NCI-H187 treated with DMSO at 0.1 percent for 48 hours (cell line): ENCODE results near the gene AKR1D1.

Source experiments
- DNase-seq: peaks from one replicate; lab custom pipeline; 2025; lab: John Stamatoyannopoulos, UW

The AKR1D1 gene

DNA sequence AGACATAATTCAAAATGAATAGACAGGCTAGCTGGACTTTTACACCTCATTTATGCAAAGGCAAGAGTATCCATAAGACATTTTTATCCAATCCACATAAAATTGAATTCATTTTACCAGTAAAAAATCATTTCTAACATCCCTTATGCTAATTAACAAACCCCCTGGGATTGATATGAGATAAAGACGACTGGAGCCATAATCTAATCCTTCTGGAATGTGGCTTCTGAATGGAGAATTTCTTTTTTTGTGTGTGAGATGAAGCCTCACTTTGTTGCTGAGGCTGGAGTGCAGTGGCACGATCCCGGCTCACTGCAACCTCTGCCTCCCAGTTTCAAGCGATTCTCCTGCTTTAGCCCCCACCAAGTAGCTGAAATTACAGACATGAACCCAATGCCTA lies 90.4 kb downstream of the AKR1D1 start:
- no peak for DNase-seq

DNA sequence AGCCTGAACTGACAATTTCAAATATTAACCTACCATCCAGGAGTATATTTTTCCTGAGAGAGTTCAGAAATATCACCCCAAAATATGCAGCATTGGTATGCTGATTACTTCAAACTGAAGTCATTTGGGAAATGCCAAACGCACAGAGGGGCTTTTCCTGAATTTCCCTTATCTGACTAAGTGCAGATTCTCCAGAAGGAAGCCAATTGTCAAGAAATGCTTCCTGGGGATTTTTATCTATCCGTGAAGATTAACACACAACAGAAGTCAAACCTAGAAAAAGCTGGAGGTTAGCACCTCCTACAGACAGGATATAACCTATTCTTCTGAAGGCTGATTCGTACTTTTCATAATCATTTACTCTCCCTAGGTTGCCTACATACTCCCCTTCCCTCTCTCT lies 91.0 kb downstream of the AKR1D1 start:
- no peak for DNase-seq

DNA sequence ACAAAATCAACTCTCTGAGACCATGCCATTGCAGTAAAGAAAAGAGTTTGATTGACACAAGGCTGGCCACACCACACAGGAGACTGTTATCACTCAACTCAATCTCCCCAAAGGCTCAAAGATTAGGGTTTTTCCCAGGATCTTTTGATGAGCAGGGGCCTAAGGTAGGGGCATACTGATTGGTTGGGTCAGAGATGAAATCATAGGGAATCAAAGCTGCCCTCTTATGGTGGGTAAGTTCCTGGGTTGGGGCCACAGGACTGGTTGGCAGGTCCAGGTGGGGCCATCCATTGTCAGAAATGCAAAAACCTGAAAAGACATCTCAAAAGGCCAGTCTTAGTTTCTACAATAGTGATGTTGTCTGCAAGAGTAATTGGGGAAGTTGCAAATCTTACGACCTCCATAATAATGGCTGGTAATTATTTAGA lies 91.6 kb downstream of the AKR1D1 start:
- DNase-seq = no peak
